ENCODE results near the gene RBBP6.

The RBBP6 gene

GRCh38 chr16:24525970-24526559 lies 13.3 kb upstream of the RBBP6 start:
- DNase-seq, result no peak

DNA sequence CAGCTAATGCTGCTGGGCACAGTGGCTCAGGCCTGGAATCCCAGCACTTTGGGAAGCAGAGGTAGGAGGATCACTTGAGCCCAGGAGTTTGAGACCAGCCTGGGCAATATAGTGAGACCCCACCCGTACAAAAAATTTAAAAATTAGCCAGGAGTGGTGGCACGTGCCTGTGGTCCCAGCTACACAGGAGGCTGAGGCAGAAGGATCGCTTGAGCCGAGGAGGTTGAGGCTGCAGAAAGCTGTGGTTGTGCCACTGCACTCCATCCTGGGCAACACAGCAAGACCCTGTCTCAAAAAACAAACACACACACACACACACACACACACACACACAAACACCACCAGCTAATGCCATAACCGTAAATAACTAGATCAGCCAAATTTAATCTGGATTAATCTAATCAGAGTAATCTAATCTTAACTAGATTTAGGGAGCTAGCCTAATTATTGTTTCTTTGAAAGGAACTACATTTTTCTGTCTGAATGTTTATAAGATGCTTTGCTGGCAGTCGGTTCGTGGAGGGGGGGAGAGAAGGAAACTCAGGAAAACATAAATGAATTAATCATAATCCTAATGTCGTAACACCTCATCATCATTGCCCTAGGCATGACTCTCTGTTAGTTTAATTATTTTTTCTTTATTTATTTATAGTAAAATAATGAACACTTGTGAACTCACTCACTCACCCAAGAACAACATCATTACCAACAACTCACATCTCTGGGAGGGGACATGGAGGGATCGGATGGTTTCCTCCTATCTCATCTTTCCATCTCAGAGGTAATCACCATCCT lies 12.5 kb upstream of the RBBP6 start:
- no peak for DNase-seq

DNA sequence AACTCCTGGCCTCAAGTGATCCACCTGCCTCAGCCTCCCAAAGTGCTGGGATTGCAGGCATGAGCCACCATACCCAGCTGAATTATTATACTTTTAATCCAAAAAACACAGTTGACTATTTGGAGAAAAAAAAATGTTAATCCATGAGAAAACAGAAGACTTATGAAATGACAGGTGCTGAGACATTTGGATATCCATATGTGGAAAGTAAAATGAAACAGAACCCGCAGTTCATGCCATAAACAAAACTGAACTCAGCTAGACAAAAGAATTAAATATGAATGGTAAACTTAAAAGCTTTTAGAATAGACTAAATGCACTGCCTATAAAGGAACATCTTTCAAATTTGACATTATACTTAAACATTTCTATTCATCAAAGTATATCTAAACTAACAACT lies 8.2 kb upstream of the RBBP6 start:
- no peak for DNase-seq

DNA sequence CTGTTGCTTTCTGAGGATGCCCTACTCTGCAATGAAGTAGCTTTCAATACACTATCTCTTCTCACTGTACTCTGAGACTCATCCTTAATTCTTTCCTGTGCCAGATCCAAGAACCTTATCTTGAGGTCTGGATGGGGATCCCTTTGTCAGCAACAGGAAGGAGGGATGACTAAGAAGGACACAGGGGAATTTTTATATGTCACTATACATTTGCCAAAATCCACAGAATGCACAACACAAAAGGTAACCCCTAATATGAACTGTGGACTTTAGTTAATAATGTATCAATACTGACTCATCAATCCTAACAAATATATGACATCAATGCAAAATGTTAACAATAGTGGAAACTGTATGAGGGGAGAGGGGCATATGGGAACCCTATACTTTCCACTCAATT lies 4.7 kb upstream of the RBBP6 start:
- no peak for DNase-seq

- DNase-seq, result no peak
Observed at GRCh38 chr16:24535827-24536226, 3.5 kb upstream of the RBBP6 start.

GRCh38 chr16:24536671-24537070 lies 2.7 kb upstream of the RBBP6 start:
- DNase-seq, result no peak

DNA sequence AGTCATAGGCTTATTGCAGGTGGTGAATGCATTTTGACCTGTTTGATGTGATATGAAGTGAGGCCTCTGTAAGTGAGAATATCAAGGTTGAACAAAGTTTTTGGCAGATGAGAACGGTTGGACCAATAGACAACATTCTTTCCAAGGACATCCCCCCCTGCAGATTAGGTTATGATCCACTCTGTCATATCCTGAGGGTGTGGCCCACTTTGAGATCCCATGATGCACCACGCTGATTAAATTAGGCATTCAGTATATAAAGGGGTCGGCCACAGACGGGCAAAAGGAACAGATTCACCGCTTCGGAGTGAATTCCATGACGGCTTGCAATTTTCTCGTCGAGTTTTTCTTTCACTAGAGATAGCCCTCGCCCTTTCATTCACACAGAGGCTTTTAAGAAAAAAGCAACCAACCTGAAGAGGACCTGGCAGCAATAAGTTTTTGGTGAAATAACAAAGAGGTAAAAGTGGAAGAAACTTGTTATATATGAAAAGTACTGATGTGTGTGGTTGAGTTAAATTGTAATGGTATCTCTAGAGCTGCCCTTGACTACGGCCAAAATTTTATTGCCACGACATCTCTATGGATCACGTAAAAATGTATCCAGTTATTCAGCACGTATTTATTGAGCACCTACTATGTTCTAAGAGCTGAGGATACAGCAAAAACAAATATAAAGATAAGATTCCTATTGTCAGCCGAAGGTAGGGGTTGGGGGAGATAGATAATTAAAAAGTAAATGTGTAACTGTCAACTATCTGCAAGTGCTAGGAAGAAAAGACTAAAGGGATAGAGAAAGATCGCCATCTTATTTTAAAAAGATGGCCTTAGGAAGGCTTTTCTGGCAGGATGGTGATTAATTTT lies 1.7 kb upstream of the RBBP6 start:
- no peak for DNase-seq

DNA sequence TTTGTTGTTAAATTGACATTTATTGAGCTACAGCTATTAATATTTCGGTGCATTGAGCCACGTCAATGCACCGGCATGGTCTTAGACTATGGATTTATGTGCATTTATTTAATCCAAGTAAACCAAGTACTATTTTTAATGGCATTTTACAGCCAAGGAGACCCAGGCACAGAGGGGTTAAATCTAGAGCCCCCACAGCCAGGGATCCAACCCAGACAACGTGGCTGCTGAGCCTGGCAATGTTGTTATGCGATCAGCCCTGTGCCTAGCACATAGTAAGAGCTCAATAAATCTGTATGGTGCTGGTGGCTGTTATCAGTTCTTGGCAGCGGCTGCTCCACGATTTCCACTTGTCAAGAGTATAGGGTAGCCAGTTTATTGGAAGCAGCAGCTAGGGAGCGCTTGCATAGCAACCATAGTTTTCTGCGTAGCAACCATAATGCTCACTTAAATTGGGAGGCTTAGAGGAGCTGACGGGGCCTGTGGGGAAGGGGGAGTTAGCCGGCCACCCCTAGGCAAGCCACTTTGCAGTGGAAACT lies 541 bp upstream of the RBBP6 start:
- DNase-seq, result peak; percentile 94

DNA sequence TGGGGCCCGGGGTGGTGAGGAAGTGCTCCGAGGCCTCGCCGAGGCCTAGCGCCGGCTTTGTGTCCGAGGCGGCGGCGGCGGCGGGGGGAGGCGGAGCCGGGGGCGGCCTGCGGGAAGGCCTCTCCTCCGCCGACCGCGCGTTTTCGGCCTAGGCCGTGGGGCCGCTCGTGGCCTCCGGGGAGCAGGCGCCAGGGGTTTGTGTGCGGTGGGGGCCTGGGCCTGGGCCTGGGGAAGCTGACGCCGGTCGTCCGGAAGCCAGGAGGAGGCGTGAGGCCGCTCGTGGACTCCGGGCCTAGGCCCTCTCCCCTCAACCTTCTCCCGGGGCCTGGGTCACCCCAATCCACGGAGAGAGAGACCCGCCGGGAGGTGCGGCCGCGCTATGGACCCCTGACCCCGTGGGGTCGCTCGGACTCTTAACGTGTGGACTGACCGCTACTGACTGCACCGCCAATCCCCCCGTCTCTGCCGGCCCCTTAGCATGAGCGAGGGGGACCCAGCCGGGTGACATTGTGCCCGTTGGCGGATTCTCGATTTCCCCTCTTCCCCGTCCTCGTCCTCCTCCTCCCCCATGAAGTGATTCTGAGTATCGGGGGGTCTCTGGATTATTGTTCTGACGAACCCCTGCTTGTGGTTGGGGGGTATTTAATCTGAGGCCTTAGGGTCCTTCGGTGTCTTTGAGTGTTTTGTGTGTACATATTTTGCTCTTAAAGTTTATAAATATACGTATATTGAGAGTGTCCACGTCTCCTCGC lies 660 bp downstream of the RBBP6 start:
- DNase-seq, result peak; percentile 87

GRCh38 chr16:24540602-24541210 lies 1.3 kb downstream of the RBBP6 start:
- peak; percentile 59 for DNase-seq

- no peak for DNase-seq
Observed at GRCh38 chr16:24541233-24541933, 2.0 kb downstream of the RBBP6 start.

GRCh38 chr16:24543949-24544348 lies 4.6 kb downstream of the RBBP6 start:
- no peak for DNase-seq

DNA sequence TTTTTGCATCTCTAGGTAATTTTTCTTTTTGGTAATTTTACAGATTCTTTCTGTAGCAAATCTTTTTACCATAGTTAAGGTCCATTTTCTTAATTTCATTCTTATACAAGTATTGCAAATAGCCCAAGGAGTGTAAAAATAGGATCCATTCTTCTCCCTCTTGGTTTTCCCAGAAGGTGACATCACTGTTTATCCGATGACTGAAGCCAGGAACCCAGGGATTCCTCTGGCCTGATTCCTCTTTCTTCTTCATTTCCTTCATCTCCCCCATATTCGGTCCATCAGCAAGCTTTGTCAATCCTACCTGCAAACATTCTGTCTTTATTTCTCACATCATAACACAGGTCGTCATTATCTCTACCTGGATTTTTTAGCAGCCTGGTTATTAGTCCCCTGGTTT lies 5.3 kb downstream of the RBBP6 start:
- no peak for DNase-seq

DNA sequence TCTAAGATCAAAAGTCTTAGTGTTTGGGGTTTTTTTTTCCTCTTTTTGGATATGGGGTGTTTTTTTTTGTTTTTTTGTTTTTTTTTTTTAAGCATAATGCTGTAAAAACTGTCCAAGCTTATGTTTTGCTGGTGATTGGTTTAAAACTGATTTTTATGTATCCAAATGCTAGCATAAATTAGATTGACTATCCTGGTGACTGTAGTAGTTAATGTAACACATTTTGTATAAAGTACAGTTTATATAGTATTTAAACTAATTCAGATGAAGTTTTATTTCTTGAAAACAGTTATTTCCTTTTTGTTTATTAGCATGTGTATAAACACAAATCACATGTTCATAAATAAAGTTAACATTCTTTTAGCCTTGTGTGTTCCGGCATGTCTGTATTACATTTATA lies 10.9 kb downstream of the RBBP6 start:
- no peak for DNase-seq

DNA sequence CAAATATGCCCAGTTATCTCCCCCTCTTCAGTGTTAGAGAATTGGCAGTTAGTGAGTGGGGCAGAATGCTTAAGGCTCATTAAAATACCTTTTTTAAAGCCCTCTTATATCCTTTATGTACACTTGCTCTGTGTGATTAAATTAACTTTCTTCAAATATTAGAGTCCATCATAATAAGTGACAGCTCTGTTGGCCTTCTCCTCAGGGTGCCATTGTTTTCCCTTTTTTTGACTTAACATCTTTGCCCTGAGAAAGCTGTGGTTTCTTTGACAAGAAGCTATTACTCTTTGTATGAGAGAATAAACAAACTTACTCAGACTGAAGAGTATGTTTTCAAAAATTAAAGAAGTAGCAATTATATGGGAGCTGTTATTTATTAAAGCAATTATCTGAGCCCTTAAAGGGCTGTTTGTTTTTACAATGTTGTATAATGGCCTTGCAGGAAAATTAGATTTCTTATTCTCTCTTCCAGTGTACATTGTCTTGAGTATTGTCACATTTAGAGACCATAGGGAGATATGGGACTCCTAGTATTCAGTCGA lies 13.4 kb downstream of the RBBP6 start:
- peak; percentile 98 for DNase-seq

- no peak for DNase-seq
Observed at GRCh38 chr16:24553983-24554382, 14.6 kb downstream of the RBBP6 start.

- no peak for DNase-seq
Observed at GRCh38 chr16:24555346-24555872, 16.0 kb downstream of the RBBP6 start.

GRCh38 chr16:24562811-24563210 lies 23.4 kb downstream of the RBBP6 start:
- DNase-seq, result no peak

GRCh38 chr16:24568392-24568791 lies 29.0 kb downstream of the RBBP6 start:
- DNase-seq, result peak; percentile 25

GRCh38 chr16:24571096-24571495 lies 31.7 kb downstream of the RBBP6 start:
- DNase-seq, result no peak

- no peak for DNase-seq
Observed at GRCh38 chr16:24572069-24572468, 32.7 kb downstream of the RBBP6 start.

Measured in NCI-H69 (cell line).